ENCODE data around the gene CLHC1. TPM values are rescaled to one million over a fixed set of nuclear protein-coding genes. Genes with fewer than 3 reads are reported as not detected.
"Not testable (repeated sequence)": the region's sequence is repeated elsewhere in the genome, so short reads cannot be mapped to it uniquely, and the experiment has no call there.

CLHC1 gene
- total and polyA plus RNA-seq, 2 of the 8 experiments (the other 6 are each of a cell fraction or from before 2014, with no cell fraction given) = 2.6 to 10.8 TPM

DNA sequence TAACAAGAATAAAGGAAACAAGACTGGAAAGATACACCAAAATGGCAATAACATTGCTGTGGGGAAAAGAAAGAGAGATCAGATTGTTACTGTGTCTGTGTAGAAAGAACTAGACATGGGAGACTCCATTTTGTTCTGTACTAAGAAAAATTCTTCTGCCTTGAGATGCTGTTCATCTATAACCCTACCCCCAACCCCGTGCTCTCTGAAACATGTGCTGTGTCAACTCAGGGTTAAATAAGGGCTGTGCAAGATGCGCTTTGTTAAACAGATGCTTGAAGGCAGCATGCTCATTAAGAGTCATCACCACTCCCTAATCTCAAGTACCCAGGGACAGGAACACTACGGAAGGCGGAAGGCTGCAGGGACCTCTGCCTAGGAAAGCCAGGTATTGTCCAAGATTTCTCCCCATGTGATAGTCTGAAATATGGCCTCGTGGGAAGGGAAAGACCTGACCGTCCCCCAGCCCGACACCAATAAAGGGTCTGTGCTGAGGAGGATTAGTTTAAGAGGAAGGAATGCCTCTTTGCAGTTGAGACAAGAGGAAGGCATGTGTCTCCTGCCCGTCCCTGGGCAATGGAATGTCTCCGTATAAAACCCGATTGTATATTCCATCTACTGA lies 47.2 kb upstream of the CLHC1 start:
- H4K91ac ChIP-seq (replicated peaks; ENCODE audit: insufficient read length, low read length); H3K4ac ChIP-seq (replicated peaks; ENCODE audit: insufficient read length, low read depth, low read length); H3K9me3 ChIP-seq (ENCODE audit: insufficient read depth in 2 of 2, low read depth in 1 of 2, low read length in 1 of 2); H2BK120ac ChIP-seq (replicated peaks; ENCODE audit: low read depth, low read length); H4K8ac ChIP-seq (ENCODE audit: extremely low read depth, insufficient read depth, low read length); CTCF ChIA-PET (ENCODE audit: partially characterized antibody); H3K14ac ChIP-seq (ENCODE audit: insufficient read length); H3K18ac ChIP-seq (ENCODE audit: extremely low read depth, low read length); H3K56ac ChIP-seq (replicated peaks; ENCODE audit: insufficient read length, low read depth, low read length); H4K20me1 ChIP-seq (replicated peaks in 1 of 2; ENCODE audit: control insufficient read depth in 1 of 2, insufficient read depth in 2 of 2, low read length in 2 of 2); H3K36me3 ChIP-seq (ENCODE audit: control insufficient read depth in 2 of 4, insufficient read depth in 4 of 4, low read length in 3 of 4); H3K23ac ChIP-seq (ENCODE audit: insufficient read length); H3K27me3 ChIP-seq (replicated peaks in 1 of 4; ENCODE audit: control insufficient read depth in 3 of 4, extremely low read depth in 1 of 4, insufficient read depth in 3 of 4, low read length in 3 of 4); FAIRE-seq; H2AFZ ChIP-seq (ENCODE audit: low read length); H3K79me2 ChIP-seq (ENCODE audit: control insufficient read depth in 1 of 2, insufficient read depth in 2 of 2, low read length in 2 of 2); H2AK5ac ChIP-seq (ENCODE audit: low read depth, low read length); H2BK15ac ChIP-seq (ENCODE audit: low read length); H3K23me2 ChIP-seq (ENCODE audit: low read depth, low read length); H3K79me1 ChIP-seq (ENCODE audit: low read depth, low read length): not testable (repeated sequence)
- peak overlapping the region in 3 of 4 experiments; percentile 16 to 65 (median 56); a peak in 4 of 7 replicates for H3K9ac ChIP-seq (replicated peaks in 1 of 4; ENCODE audit: extremely low read depth in 1 of 4, low read depth in 3 of 4, low read length in 3 of 4)
- TF ChIP-seq ASH2L (IDR thresholded peaks at IDR 0.05; ENCODE audit: low read length) (peak; percentile 51), TAF1 (IDR thresholded peaks at IDR 0.05; ENCODE audit: low read depth, low read length) (0 out of 2 replicates have a peak, but pooled peaks have one; percentile 33), TBP (IDR thresholded peaks at IDR 0.05; ENCODE audit: low read depth, low read length) (peak; percentile 49; the same call in 1 of the 2 replicates), RBBP5 (IDR thresholded peaks at IDR 0.05; ENCODE audit: borderline replicate concordance, low read depth, low read length) (0 out of 2 replicates have a peak, but pooled peaks have one; percentile 30), POLR2A (IDR thresholded peaks at IDR 0.05; ENCODE audit: control extremely low read depth in 1 of 2, low read depth in 2 of 2, low read length in 2 of 2) (peak; percentile 45 to 74; a peak in 2 of 3 replicates)
- H3K4me3 ChIP-seq (ENCODE audit: extremely low read depth in 1 of 4, insufficient read depth in 2 of 4, low read depth in 3 of 4, low read length in 4 of 4) = peak overlapping the region in 2 of 4 experiments; percentile 26 to 41; a peak in 3 of 8 replicates
- peaks cover 3 to 18% (median 5%) of the 10 kb centered on the region in 4 experiments; a peak in 5 of 7 replicates for H3K4me1 ChIP-seq (replicated peaks in 1 of 4; ENCODE audit: control insufficient read depth in 3 of 4, insufficient read depth in 4 of 4, low read length in 3 of 4)
- H2BK5ac ChIP-seq (ENCODE audit: low read depth, low read length) = peak overlapping the region; percentile 90
- H2BK12ac ChIP-seq (ENCODE audit: low read depth, low read length) = peak overlapping the region; percentile 60; the same call in 1 of the 2 replicates
- DNase-seq (ENCODE audit: low read depth in 1 of 2, low spot score in 2 of 2) = peak in 1 of 2 experiments; percentile 54
- POLR2A ChIA-PET (ENCODE audit: partially characterized antibody) = interaction anchor here (1.4 kb wide), 1 partner anchor 10 kb away, joined by 6 read pairs; the partner anchor contains the start of gene MTIF2
- 14% methylated on average over 10 of the region's 10 CpGs; no CpG with 5 or more reads in 1 of the 2 experiments for WGBS, 2 experiments (ENCODE audit: extremely low coverage in 1 of 2, insufficient coverage in 1 of 2, insufficient read length in 1 of 2, insufficient replicate concordance in 2 of 2, low coverage in 1 of 2, low lambda C conversion rate in 2 of 2, missing lambda C conversion rate in 1 of 2)
- H4K5ac ChIP-seq (ENCODE audit: insufficient read length, low read depth, low read length) = peak overlapping the region; percentile 75
- H3K27ac ChIP-seq (ENCODE audit: low read depth, low read length) = peak overlapping the region; percentile 77
- H3K4me2 ChIP-seq (ENCODE audit: insufficient read depth in 1 of 2, low read depth in 2 of 2, low read length in 2 of 2) = peak overlapping the region; percentile 49 to 58
- peak overlapping the region; percentile 86; the same call in 1 of the 2 replicates for H2BK20ac ChIP-seq (ENCODE audit: low read length)
